Neutrophil (primary cell): Measurements from ENCODE around the gene CADM4.

Source experiments
- H3K27ac ChIP-seq: fragments of 200-600 bp; sonication (generic); 2 replicates; pipeline ENCODE4 v1.5.1; 2016; ENCODE audit warnings: mild to moderate bottlenecking, moderate library complexity
- H3K27me3 ChIP-seq: fragments of 200-600 bp; sonication (generic); 2 replicates; pipeline ENCODE4 v1.6.0; 2016; ENCODE audit warnings: mild to moderate bottlenecking
- H3K36me3 ChIP-seq: fragments of 200-600 bp; sonication (generic); 2 replicates; pipeline ENCODE4 v1.5.1; 2017
- H3K4me1 ChIP-seq, 2 experiments: fragments of 200-600 bp in 1 of 2; sonication (generic) in 1 of 2; 1 replicate in 1 of 2; 2 replicates in 1 of 2; pipeline versions ENCODE4 v1.5.1 to v1.6.1; 2013 to 2016; ENCODE audit warnings: low read depth in 1 of 2, low read length in 1 of 2, mild to moderate bottlenecking in 1 of 2, moderate library complexity in 1 of 2; ENCODE audit not compliant: control insufficient read depth in 1 of 2, insufficient read depth in 1 of 2
- H3K4me3 ChIP-seq, 2 experiments: fragments of 200-600 bp in 1 of 2; sonication (generic) in 1 of 2; 1 replicate in 1 of 2; 2 replicates in 1 of 2; pipeline ENCODE4 v1.5.1; 2013 to 2016; ENCODE audit warnings: low read depth in 1 of 2, low read length in 1 of 2, mild to moderate bottlenecking in 1 of 2, moderate library complexity in 1 of 2
- H3K9me3 ChIP-seq: fragments of 200-600 bp; sonication (generic); 2 replicates; pipeline ENCODE4 v1.5.1; 2016
- TF ChIP-seq, protein P1 (sequence below): fragments of 200-600 bp; sonication (generic); IDR thresholded peaks from 2 replicates; pipeline ENCODE4 v1.5.1; 2016; ENCODE audit warnings: antibody characterized with exemption

The CADM4 gene

DNA sequence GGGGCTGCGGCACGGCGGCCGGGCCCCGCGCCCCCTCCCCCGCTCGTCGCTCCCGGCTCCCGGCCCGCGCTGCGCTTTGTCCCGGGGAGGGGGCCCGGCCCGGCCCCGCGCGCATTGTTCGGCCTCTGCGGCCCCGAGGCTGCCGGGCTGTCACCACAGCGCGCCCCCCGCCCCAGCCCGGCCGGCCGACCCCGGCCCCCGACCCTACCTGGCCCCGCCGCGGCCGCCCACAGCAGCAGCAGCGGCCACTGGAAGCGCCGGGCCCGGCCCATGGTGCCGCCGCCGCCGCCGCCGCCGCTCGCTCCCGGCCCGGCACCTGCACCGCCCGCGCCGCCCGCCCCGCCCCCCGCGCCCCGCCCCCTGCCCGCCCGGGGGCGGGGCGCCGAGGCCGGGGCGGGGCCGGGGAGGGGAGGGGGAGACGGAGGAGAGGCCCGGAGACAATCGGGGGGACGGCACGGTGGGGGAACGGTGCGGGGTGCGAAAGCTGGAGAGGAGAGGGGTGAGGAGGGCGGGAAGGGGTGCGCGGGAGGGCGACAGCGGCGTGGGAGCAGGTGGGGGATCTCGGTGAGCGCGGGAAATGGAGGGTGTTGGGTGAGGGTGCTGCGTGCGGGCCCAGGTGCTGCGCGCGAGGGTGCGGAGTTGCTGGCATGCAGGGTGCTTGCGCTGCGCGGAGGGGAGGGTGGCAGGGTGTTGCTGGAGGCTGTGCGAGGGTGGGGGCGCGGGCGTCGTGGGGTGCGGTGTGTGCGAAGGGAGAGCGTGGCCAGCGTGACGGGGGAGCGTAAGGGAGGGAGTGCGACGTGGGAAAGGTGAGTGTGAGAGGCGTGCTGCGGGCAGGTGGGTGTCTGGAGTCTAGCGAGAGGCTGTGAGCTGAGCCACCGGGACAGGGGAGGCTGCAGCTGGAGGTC, at the start of gene CADM4:
Gene CADM4 (minus strand): TSS at position 332 of the 905 bp plus-strand sequence. CDS start 60 bp downstream, at position 272.
- peaks cover 72% of the 10 kb centered on the region for H3K27me3 ChIP-seq
- H3K27ac ChIP-seq: no peak within 1 kb of the TSS
- peaks cover 3 to 11% of the 10 kb centered on the region in 2 experiments for H3K4me1 ChIP-seq
- peak within 1 kb of the TSS in 1 of 2 experiments; percentile 38 for H3K4me3 ChIP-seq
- H3K36me3 ChIP-seq: no peaks in the 10 kb centered on the region
- H3K9me3 ChIP-seq: no peaks in the 10 kb centered on the region
- TF ChIP-seq, protein P1, sequence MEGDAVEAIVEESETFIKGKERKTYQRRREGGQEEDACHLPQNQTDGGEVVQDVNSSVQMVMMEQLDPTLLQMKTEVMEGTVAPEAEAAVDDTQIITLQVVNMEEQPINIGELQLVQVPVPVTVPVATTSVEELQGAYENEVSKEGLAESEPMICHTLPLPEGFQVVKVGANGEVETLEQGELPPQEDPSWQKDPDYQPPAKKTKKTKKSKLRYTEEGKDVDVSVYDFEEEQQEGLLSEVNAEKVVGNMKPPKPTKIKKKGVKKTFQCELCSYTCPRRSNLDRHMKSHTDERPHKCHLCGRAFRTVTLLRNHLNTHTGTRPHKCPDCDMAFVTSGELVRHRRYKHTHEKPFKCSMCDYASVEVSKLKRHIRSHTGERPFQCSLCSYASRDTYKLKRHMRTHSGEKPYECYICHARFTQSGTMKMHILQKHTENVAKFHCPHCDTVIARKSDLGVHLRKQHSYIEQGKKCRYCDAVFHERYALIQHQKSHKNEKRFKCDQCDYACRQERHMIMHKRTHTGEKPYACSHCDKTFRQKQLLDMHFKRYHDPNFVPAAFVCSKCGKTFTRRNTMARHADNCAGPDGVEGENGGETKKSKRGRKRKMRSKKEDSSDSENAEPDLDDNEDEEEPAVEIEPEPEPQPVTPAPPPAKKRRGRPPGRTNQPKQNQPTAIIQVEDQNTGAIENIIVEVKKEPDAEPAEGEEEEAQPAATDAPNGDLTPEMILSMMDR: no peak

GRCh38 chr19:43688059-43688701, 48.5 kb upstream of the CADM4 start:
- Histone ChIP-seq H3K36me3 (no peaks in the 10 kb centered on the region), H3K27ac (peak overlapping the region; percentile 96), H3K27me3 (no peaks in the 10 kb centered on the region), H3K9me3 (no peaks in the 10 kb centered on the region), H3K4me1 (peaks cover 73 to 76% of the 10 kb centered on the region in 2 experiments), H3K4me3 (no peak overlapping the region)
- TF ChIP-seq, protein P1: no peak

- peak overlapping the region; percentile 96 for H3K27ac ChIP-seq
These were observed 48.0 kb upstream of the CADM4 start for GRCh38 chr19:43687660-43687997.

DNA sequence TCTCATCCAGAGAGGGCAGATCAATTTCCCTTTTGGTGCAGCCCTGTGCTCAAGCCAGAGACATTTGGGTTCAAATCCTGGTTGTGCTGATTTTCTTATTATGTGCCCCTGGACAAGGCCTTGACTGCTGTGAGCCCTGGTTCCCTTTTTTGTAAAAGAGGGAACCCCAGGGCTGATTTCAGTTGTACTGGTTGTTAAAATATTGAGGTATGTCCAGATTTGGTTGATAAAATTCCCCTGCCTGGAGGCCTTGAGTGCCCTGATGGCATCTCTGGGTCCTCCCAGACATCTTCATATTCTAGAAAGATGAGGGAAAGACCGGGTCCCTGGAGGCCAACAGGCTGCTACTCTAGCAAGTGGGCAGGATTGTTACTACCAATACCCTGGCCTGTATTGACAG, 44.7 kb upstream of the CADM4 start:
- Histone ChIP-seq H3K36me3 (no peaks in the 10 kb centered on the region), H3K27me3 (no peaks in the 10 kb centered on the region), H3K27ac (peak overlapping the region; percentile 87), H3K4me1 (peaks cover 55 to 57% of the 10 kb centered on the region in 2 experiments), H3K9me3 (no peaks in the 10 kb centered on the region), H3K4me3 (no peak overlapping the region)
- TF ChIP-seq, protein P1: no peak

More at GRCh38 chr19:43687660-43687997, 48.0 kb upstream of the CADM4 start:
- TF ChIP-seq, protein P1: no peak
- Histone ChIP-seq H3K27me3 (no peaks in the 10 kb centered on the region), H3K4me3 (no peak overlapping the region), H3K4me1 (peaks cover 73 to 76% of the 10 kb centered on the region in 2 experiments), H3K9me3 (no peaks in the 10 kb centered on the region), H3K36me3 (no peaks in the 10 kb centered on the region)

- Histone ChIP-seq H3K36me3 (no peaks in the 10 kb centered on the region), H3K9me3 (no peaks in the 10 kb centered on the region), H3K4me3 (peak overlapping the region in 1 of 2 experiments; percentile 11), H3K27me3 (no peaks in the 10 kb centered on the region), H3K27ac (peak overlapping the region; percentile 87), H3K4me1 (peaks cover 50 to 53% of the 10 kb centered on the region in 2 experiments)
- TF ChIP-seq, protein P1: no peak
These were observed 44.3 kb upstream of the CADM4 start for GRCh38 chr19:43683905-43684304.
